IPS DF 19.7 (cell line): ENCODE measurements around the gene ULBP1.
"Not testable (repeated sequence)": the region's sequence is repeated elsewhere in the genome, so short reads cannot be mapped to it uniquely, and the experiment has no call there.

Experiments used
- DNase-seq: peaks from one replicate; pipeline ENCODE4 v3.0.0-alpha.2; 2013; ENCODE audit warnings: low read depth, low spot score

The ULBP1 gene

DNA sequence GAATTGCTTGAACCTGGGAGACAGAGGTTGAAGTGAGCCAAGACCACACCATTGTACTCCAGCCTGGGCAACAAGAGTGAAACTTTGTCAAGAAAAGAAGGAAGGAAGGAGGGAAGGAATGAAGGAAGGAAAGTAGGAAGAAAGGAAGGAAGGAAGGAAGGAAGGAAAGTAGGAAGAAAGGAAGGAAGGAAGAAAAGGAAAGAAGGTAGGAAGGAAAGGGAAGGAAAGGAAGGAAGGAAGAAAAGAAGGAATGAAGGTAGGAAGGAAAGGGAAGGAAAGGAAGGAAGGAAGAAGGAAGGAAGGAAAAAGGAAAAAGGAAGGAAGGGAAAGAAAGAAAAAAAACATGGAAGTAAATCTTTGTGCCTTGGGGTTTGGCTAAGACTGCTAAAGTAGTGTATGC, 11.7 kb downstream of the ULBP1 start:
- DNase-seq, result no peak

DNA sequence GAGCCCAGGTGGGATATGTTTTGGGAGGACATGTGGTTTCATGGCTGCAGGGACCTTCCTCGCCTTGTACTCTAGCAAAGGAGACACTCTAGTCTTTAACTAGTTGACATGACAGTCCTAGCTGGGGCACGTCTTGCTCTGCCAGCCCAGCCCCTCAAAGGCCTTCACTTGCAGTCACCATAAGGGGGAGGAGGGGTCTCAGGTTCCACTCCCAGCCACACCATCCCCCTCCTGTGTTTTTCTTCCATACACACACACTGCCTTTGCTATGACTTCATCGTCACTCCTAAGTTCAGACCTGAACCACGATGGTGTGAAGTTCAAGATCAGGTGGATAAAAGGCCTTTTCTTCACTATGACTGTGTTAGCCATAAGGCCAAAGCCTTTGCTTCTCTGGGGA, 13.5 kb downstream of the ULBP1 start:
- DNase-seq, result no peak

DNA sequence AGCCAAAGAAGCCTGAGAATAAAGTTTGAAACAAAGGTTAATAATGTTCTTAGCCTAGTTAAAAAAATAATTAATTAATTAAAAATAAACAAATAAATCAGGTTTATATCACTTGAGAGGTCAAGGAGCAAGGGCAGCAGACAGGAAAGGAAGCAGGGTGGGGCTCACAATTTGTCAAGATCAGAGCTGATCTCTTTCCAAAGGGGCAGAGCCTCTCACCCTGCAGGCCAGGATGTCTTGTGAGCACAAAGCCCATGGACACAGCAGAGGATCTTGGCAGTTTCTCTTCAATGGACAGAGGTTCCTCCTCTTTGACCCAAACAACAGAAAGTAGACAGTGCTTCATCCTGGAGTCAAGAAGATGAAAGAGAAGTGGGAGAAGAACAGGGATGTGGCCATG, 14.9 kb downstream of the ULBP1 start:
- no peak for DNase-seq

DNA sequence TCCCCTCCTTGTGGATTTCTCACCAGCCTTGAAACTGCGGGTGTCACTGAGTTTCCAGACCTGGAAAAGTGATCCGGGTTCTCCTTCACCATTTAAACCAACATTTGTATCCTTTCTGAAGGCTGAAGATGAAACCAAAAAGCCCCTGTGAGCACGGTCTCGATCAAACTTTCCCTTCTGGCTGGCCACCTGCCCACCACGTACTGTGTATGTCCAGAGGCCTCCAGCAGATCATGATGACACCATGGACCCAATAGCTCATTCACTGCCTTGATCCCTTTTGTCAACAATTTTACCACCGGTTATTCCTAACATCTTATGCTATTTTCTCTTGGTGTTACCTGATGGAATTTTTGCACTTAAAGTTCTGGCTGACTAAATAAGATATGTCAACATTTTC, 15.6 kb downstream of the ULBP1 start:
- DNase-seq, result no peak

DNA sequence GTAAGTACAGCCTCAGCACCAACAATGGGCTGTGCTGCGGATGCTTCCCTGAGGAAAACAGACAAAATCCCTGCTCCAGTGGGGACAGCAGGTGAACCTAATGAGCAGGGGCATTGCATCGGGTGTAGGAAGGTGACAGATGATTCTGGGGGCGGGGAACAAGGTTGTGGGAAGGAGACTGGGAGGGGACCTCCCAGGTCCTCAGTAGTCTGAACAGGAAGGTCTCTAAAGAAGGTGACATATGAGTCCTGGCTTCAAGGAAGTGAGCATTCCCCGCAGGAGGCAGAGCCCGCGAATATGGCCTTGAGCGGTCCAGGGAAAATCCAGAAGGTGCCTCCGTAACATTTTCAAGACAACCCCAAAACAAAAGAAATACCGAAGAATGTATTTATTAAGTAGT, 19.4 kb downstream of the ULBP1 start:
- no peak for DNase-seq

DNA sequence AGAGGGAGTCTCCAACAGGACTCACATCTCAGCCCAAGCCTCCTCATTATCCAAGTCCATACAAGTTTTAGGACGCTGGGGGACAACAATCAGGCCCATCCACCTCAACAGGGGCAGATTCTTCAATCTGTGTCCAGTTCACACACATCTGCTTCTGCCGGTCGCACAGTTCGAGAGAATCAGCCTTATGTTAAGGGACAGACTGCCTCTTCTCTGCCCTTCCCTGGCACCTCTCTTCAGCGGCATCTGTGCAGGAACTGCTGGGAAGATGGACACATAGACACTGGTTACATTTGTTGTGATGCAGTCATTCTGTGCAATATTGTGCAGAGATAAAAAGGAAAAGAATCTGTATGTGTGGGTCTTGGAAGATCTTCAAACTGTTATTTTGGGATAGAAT, 21.0 kb downstream of the ULBP1 start:
- DNase-seq, result no peak

DNA sequence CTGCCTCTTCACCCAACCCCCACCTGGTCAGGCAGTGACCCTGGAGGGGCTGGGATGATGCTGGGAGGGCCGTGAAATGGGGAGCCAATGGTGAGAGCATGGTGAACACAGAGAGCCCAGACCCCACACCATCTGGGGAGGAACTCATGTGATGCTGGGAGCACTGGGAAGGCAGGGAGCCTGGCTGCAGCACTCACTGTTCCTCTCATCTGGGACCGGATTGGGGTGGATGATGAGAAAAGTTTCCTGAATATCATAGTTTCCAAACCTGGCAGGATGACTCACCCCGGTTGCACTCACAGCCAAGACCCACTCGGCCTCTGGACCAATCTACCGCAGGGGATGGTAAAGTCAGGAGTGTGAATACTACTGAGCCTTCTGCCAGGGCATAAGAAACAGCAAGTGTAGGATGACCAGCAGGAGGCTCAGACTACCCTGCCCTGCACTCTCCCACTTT, 21.8 kb downstream of the ULBP1 start:
- DNase-seq, result no peak

DNA sequence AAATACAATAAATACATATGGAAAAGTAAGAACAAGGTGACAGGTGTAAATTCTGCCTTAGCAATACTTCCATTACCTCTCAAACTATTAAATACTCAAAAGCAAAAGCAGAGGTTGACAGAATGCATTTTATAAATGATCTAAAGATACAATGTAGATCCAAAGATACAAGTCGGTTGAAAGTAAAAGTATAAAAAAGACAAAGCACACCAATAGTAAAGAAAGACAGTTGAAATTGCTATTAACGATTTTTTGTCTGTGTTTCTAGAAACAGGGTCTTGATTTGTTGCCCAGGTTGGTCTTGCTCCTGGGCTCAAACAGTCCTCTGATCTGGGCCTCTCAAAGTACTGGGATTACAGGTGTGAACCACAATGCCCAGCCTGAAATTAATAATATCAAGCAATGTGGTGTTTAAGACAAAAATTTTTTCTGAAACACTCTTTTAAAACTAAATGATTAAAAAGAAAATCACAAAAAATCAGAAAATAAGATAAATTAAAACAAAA, 23.9 kb downstream of the ULBP1 start:
- no peak for DNase-seq

DNA sequence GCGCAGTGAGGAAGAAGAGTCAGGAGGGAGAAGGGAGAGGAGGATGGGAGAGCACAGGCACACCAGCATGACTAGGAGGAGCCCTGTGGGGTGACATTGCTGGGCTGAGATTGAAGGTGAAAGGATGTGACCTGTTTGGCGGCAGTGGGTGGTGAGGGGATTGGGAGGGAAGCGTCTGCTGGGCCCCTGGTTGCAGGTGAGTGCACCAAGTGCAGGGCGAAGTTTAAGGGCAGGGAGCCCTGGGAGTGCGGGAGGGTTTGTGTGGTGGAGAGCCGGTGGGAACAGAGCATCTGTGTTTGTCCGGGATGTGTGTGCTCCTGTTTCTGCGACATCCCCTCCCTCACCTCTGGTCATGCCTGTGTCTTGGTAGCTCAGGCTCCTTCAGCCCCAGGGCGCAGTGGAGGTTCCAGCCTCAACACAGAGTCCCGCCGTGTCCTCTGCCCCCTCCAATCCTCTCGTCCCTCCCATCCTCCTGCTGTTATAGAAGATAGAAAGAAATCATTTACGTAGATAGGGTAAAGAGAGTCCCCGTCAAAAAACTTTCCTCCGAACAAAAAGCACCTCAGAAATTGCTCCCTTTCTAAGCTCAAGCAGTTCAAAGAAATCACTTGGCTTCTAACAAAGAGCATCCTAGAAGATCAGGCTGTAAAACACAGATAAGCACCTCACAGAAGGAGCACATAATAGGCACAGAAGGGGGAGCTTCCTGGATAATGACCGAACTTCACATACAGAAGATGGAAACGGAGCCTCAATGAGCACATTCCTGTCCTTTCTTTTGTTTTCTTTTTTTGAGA, 25.0 kb downstream of the ULBP1 start:
- DNase-seq, result peak; percentile 84

DNA sequence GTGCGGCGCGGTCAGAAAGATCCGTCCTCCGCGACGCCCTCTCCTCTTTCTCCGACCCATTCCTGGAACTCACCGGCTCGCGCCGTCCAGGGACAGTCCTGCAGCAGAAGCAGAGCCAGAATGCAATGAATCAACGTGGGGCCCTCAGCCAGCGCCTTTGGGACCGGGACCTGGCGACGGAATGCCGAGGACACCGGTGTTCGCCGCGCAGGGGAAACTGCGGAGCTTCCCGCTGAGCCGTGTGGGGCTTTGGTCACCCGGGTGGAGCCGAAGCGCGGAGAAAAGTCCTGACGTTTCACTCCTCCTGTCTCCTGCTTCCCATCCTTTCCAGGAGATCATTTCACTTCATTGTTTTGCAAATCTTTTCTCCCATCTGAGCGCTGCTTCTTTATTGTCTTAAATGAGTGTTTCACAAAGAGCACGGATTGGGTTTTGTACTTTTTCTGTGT, 26.5 kb downstream of the ULBP1 start:
- no peak for DNase-seq

DNA sequence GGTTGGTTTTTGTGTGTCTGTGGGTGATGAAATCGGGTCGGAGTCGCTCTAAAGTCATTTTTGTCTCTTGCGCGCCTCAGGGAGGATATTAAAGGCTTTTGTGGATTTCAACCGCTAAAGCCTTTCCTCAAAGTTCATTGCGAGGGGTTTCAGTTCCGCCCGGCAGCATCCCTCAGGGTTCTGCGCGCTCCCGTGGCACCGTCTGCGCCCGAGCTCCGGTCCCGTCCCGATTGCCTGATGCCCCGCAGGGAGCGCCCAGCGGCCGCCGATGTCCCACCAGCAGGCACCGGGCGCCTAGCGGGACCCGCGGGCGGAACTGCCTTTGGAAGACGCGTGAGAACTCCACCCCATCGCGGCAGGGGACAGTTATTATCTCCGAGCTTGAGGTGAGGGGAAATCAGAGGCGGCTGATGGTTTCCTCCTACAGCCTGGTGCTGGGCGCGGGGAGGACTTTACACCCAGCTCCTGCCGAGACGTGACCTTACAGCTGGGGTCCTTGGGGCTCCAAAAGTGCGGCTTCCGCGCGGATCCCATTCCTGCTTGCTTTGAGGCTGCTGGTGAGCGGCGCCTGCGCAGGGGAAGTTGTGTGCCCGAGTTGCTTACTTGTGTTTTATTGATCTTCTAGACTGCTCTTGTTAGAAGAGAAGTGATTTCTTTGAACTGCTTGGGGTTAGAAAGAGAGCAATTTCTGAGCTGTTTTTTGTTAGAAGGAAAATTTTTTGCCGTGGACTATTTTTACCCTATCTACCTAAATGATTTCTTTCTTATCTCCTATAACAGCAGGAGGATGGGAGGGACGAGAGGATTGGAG, 27.1 kb downstream of the ULBP1 start:
- no peak for DNase-seq

DNA sequence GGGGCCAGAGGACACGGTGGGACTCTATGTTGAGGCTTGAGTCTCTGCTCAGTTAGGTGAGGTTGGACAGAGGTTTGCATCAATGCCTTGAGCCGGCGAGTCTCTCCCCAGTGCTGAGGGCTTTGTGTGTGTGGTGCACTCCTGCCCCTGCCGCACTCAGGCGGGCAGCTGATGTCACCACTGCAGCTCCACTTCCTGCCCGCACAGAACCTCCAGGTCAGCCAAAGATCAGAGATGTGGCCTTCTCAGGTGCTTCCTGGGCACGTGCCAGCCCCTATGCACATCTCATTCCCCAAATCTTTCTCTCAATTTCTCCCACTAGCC, 27.7 kb downstream of the ULBP1 start:
- not testable (repeated sequence) for DNase-seq

DNA sequence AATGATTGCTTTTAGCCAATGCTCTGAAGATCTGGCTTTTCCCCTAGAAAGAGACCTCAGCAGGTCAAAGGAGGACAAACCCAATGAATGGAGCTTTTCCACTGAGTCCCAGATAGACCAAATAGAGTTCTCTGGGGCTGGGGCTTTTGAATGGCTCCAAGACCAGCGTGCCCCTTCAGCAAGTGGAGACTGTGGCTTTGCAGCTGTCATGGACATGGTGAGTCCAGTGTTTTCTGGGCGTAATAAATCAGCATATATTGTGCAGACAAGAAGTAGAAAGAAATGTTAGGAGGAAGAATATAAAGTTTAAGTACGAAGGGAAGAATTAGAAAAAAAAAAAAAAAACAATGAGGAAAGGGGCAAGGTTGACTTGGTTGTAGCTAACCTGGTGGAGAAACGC, 28.1 kb downstream of the ULBP1 start:
- DNase-seq, result no peak

DNA sequence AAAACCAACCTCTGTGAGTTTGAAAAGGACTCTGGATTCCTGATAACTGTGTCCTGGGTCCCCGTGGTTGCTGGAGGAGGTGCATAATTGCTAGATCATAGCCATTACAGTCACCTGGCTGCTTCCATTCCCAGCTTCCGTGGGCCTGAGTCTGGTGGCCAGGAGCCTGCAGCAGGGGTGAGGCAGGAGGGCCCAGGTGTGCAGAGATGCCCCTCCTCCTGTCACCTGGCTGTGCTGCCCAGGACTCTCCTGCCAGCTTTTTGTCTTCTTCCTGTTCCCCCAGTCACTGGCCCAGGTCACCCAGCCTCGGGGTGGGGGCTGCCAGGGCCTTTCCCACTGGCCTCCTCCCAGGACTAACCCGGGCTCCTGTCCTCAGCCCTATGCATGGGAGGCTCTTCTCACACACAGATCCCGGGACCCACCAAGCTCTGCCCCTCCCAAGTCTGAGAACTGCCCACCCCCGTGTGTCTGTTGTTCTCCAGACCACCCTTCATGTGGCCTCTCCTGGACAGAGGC, 31.6 kb downstream of the ULBP1 start:
- no peak for DNase-seq

DNA sequence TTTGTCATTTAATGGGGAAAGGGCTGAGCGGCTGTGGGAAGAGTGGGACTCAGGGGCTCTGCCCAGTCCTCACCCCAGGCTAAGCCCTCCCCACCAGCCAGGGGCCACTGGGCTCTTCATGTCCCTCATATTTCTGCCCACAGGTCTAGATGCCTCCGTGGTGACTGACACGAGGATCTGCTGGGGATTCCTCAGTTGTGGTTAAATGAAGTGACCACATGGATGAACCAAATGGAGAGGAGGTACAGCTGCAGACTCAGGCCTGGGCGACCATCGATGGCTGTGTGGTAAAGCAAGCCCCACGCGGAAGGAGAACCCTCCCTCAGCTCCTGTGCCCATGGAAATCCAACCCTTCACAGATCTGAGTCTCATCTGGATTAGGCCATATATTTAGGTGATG, 32.2 kb downstream of the ULBP1 start:
- no peak for DNase-seq

DNA sequence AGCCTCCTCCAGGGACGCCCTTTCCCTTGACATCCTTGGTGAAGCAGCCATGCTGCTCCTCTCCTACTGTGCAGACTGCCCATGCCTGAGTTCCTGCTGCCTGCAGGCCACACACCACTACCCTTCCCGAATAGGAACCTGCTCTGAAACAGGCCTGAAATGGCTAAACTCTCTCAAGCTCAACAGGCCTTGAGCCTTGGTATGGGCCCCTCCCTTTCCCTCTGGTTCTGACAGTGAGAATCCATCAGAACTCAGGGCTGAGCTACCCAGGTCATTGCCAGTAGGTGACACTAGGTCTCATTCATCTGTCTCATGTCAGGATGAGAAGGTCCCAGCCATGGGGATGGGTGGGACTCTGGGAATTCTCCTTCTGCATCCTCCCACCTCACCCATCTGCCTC, 35.9 kb downstream of the ULBP1 start:
- DNase-seq, result no peak

DNA sequence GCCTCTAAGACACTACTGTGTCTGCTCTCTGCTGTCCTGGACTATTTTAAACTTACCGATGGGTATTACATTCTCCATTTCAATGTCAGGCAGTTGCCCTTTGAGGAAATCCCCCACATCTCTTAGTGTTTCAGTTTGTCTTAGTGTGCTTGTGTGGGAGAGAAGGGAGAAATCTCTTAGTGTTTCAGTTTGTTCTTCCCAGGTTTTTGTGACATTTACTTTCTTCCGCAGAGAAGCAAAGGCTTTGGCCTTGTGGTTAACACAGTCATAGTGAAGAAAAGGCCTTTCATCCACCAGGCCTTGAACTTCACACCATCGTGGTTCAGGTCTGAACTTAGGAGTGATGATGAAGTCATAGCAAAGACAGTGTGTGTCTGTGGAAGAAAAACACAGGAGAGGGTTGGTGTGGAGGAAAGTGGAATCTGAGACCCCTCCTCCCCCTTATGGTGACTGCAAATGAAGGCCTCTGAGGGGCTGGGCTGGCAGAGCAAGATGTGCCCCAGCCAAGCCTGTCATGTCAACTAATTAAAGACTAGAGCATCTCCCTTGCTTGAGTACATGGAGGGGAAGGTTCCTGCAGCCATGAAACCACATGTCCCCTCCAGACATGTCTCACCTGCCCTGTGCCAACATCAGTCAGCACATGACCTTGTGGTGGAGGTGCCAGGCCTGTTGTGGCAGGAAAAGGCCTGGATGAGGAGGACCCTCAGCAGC, 37.7 kb downstream of the ULBP1 start:
- DNase-seq, result no peak

DNA sequence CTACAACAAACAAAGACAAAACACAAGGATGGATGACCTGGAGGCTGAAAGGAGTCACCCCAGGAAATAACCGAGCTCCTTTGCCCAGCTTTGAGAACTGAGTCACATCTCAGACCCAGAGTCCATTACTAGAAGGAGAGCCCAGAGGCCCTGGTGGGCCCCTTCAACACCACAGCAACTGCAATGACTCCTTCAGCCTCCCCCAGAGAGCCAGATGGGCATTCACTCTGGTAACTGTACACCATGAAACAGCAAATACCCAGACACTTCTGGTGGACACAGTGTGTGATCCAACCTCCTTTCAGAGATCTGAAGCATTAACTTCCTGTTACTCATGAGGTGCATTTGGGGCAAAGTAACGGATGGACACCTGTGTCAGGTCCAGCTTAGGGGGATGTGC, 39.0 kb downstream of the ULBP1 start:
- DNase-seq, result no peak

DNA sequence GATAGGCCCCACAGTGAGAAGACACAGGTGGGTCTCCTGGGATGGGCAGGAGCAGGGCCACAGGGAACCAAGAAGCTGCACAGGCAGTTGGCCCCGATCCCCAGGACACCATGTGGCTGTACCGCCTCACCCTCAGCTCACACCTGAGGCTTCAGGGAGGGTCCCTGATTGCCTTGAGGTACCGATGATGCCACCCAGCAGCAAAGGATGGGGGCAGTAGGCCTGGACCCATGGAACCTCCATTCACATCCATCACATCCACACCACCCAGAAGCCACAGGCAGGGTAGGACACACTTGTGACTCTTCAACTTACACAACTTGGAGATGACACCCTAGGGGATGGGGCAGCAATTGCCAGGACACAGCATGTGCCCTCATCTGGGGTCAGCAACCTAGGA, 39.9 kb downstream of the ULBP1 start:
- DNase-seq, result not testable (repeated sequence)

DNA sequence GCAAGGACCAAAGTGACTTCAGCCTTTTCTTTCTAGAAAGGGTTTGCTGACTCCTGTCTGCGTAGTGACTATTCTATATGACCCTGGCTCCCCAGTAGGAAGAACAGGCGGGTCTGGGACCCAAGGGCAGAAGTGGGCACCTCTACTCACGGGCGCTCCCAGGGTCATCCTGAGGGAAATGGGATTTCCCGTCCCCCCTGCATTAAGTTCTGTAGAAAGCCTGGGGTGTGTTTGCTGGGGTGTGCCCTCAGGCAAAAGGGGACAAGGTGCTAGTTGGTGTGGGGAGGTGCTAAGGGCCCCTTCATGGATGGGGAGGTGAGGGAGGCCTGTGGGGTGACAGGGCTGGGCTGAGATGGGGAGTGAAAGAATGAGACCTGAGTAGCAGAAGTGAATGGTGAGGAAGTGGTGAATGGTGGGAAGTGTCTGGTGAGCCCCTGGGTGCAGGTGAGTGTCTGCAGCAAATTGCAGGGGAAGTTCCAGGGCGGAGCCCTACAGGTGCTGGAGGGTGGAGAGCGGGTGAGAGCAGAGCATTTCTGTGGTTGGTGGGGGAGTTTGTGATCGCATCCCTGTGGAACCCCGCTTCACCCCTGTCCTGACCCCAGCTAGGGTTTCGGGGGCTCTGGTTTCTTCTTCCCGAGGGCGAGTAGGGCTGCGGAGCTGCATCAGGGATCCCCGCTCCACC, 40.5 kb downstream of the ULBP1 start:
- DNase-seq, result no peak
